Measurements from ENCODE around the gene MRPL9. TPM values are rescaled to one million over a fixed set of nuclear protein-coding genes. Genes with fewer than 3 reads are reported as not detected.

The MRPL9 gene
- total RNA-seq, 1 donor from 2014 or later, result 166 TPM

- DNase-seq (ENCODE audit: low read depth), result no peak
- no peak overlapping the region for H3K4me3 ChIP-seq (ENCODE audit: low read depth, low read length)
- TF ChIP-seq CTCF (conservative IDR thresholded peaks at IDR 0.05; ENCODE audit: low read depth, low read length), result no peak
Observed at GRCh38 chr1:151710187-151710840, 53.0 kb downstream of the MRPL9 start.

Other genes with a start within 250 kb of the MRPL9 start
- 33.5 and 39.2 TPM in 2 replicates for gene TUFT1, start 223.2 kb downstream of the MRPL9 start, total RNA-seq
- 13.2 and 14.8 TPM in 2 replicates for gene SNX27, start 151.4 kb downstream of the MRPL9 start, total RNA-seq
- gene CELF3, start 46.7 kb downstream of the MRPL9 start, total RNA-seq, result not detected in 2 replicates
- gene RIIAD1, start 42.0 kb downstream of the MRPL9 start, total RNA-seq, result not detected in 2 replicates
- 7.4 and 9.5 TPM in 2 replicates for gene TDRKH, start 27.0 kb upstream of the MRPL9 start, total RNA-seq
- gene LINGO4, start 41.9 kb upstream of the MRPL9 start, total RNA-seq, result not detected in 2 replicates
- gene RORC, start 68.3 kb upstream of the MRPL9 start, total RNA-seq, result not detected in 2 replicates
- gene C2CD4D, start 76.3 kb upstream of the MRPL9 start, total RNA-seq, result 0.94 and 1.0 TPM in 2 replicates
- gene THEM5, start 90.2 kb upstream of the MRPL9 start, total RNA-seq, result not detected in 2 replicates
- 7.0 and 13.2 TPM in 2 replicates for gene THEM4, start 146.0 kb upstream of the MRPL9 start, total RNA-seq
- 216 and 394 TPM in 2 replicates for gene S100A10, start 230.4 kb upstream of the MRPL9 start, total RNA-seq

Data from epithelial cell of proximal tubule (primary cell).